Measurements from ENCODE around the gene STARD6.
"Not testable (repeated sequence)": the region's sequence is repeated elsewhere in the genome, so short reads cannot be mapped to it uniquely, and the experiment has no call there.

STARD6 gene

DNA sequence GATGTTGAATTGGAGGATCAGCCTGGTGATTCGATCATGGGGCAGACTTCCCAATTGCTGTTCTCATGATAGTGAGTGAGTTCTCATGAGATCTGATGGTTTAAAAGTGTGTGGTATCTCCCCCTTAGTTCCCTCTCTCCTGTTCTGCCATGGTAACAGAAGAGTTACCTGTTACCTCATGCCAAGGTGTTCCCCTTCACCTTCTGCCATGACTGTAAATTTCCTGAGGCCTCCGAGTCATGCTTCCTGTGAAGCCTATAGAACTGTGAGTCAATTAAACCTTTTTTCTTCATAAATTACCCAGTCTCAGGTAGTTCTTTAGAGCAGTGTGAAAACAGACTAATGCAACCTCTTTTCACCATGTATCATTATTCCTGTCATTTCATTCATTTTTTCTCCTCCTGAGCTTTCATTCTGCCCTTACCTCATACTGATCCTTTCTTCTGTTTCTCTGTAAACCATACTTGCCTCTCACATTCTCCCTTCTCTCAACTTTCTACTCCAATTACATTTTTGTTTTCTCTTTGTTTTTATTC is 22.0 kb downstream of the STARD6 start:
- no peak for DNase-seq

DNA sequence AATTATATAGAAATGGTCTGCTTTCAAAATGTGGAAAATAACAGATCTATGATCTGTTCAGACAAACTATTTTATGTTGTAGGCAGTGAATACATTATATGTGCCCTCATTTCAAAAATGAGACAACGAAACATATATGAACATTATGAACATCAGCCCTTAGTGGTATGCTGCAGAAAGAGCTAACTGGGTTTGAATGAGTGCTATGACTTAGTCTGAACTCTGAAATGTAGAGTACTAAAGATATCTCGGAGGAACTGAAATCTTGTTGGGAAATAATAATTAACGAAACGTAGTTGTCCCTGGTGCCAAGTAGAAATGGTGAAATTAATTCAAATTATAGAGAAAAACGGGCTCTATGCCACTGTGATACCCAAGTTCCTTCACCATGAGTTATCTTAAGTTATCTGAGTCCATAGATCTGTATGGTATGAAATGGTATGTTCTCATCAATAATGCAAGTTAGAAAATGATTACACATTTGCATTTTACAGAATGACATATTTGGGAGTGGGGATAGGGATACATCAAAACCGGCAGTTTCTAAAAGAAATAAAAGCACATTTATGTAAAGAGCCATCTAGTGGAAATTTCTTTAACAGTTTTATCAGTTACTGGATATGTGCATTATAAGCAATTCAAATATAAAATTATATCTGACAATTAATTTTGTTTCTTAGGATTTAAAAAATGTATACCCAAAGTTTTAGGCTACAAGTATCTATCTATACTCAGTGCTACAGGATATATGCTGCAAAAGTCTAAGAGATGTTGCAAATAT is 26.7 kb downstream of the STARD6 start:
- no peak for DNase-seq

DNA sequence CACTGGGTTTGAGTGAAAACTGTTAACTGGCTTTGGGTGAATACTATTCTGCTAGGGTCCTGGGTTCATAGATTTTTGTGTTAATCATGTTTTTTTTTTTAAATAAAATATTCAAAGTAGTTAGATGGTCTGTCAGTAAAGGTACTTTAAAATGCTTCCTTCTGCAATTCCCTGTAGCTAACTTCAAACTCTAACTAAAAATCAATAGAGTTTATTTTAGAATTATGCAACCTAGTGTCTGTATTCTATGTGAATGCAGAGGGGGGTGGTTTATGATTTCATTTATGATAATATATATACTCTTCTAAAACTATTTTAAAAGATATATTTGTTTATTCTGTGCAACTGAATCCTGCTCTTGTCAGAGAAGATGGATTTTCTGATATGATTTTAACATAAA is 27.9 kb downstream of the STARD6 start:
- no peak for DNase-seq

GRCh38 chr18:54327818-54328217 is 29.8 kb downstream of the STARD6 start:
- DNase-seq = no peak

GRCh38 chr18:54323970-54324369 is 33.7 kb downstream of the STARD6 start:
- no peak for DNase-seq

- no peak for DNase-seq
These were observed 34.1 kb downstream of the STARD6 start for GRCh38 chr18:54323561-54323960.

GRCh38 chr18:54316071-54316820 is 41.4 kb downstream of the STARD6 start:
- DNase-seq = no peak

DNA sequence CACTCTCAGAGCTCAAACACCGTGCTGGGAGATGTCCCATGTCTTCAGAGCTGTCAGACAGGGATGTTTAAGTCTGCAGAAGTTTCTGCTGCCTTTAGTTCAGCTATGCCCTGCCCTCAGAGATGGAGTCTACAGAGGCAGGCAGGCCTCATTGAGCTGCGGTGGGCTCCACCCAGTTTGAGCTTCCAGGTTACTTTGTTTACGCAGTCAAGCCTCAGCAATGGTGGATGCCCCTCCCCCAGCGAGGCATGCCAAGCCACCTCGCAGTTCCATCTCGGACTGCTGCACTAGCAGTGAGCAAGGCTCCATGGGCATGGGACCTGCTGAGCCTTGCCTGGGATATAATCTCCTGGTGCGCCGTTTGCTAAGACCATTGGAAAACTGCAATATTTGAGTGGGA is 48.1 kb downstream of the STARD6 start:
- DNase-seq = not testable (repeated sequence)

- no peak for DNase-seq
These were observed 54.2 kb downstream of the STARD6 start for GRCh38 chr18:54303408-54303807.

DNA sequence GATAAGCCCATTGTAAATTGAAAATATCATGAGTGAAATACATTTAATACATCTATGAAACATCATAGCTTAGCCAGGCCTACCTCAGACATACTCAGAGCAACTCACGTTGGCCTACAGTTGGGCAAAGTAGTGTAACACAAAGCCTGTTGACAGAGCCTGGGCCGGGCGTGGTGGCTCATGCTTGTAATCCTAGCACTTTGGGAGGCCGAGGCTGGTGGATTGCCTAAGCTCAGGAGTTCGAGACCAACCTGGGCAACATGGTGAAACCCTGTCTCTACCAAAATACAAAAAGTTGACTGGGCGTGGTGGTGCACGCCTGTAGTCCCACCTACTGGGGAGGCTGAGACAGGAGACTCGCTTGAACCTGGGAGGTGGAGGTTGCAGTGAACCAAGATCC is 58.7 kb downstream of the STARD6 start:
- DNase-seq = not testable (repeated sequence)

DNA sequence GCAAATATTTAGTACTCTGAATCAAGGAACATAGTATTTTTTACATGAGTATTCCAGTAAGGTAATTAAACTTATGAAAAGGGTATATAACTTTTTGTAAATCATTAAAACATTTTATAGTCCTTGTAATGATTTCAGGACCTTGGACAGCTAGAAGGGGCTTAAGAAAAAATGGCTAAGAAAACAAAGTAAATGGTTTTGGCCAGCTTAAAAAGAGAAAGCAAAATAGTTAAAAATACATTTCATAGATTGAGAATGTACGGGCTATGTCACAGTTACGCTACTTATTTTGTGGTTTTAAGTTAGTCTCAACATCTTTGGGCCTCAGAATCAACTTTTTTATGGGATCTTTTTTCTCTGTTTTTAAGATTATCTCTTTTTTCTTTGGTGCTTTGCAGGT is 61.6 kb downstream of the STARD6 start:
- DNase-seq = no peak

DNA sequence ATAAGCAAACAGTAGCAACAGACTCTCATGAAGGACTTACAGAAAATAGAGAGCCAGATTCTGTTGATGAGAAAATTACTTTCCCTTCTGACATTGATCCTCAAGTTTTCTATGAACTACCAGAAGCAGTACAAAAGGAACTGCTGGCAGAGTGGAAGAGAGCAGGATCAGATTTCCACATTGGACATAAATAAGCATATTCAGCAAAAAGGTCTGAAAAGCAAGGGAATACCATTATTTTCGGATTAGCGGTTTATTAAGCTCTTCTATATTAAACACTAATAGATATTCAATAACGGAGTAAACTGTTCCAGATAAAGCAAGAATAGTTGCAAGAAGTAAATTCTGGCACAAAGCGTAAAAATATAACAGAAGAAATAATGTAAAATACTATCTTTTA is 63.4 kb downstream of the STARD6 start:
- DNase-seq = no peak

- DNase-seq = peak; percentile 61
These were observed 72.5 kb downstream of the STARD6 start for GRCh38 chr18:54284981-54285785.

DNA sequence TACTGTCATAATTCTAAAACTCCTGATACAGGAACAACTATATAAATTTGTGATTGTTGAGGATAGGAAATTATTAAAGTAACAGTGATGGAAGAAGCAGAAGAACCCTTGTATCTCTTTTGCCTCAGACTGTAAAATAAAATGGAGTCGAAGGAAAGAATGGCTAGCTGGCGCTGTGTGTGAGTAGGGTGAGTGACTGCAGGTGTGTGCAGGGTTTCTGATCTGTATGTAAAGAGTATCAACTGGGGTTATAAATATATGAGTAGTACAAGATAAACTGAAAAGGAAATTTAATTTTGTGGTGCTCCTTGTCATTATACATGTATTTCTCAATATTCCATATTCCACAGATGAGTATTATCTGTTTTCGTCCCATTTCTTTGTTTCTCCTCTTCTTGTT is 73.1 kb downstream of the STARD6 start:
- DNase-seq = no peak

DNA sequence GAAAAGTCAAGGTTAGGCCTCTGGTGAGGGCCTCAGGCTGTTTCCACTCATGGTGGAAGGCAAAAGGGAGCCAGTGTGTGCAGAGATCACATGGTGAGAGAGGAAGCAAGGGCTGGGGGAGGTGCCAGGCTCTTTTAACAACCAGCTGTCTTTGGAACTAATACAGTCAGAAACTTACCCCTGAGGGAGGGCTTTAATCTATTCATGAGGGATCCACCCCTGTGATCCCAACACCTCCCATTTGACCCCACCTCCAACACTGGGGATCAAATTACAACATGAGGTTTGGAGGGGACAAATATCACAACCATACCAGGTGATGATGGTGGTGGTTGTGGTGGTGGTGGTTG is 77.5 kb downstream of the STARD6 start:
- DNase-seq = no peak

- peak; percentile 99 for DNase-seq
These were observed 78.0 kb downstream of the STARD6 start for GRCh38 chr18:54279477-54280219.

- DNase-seq = peak; percentile 36
These were observed 79.0 kb downstream of the STARD6 start for GRCh38 chr18:54278615-54279014.

DNA sequence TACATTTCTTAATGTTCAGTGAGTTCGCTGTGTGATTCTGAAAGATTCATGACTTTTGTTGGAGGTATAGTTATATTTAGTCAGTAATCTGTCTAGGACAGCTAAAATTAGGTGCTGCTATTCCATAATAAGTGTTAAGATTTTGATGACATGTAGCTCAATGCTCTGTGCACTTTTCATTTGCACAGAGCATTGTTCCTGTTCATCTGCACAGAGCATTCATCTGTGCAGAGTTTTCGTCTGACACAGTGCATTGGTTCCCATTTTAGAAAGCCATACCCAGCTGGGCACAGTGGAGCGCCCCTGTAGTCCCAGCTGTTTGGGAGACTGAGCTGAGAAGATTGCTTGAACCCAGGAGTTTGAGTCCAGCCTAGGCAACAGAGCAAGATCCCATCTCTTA is 79.8 kb downstream of the STARD6 start:
- no peak for DNase-seq

All from kidney glomerular epithelial cell (primary cell).